ENCODE data around the gene PAFAH1B2. TPM values are rescaled to one million over a fixed set of nuclear protein-coding genes. Genes with fewer than 3 reads are reported as not detected.
"Not testable (repeated sequence)": the region's sequence is repeated elsewhere in the genome, so short reads cannot be mapped to it uniquely, and the experiment has no call there.

The PAFAH1B2 gene
- total and polyA plus RNA-seq, 10 donors: 14.3 to 80.4 (median 63.7) TPM

- WGBS, 5 donors: 86 to 93% (median 92%) methylated on average over 9 of the region's 13 CpGs; no CpG with 5 or more reads in 1 of the 5 donors
- not testable (repeated sequence) for H3K9me3 ChIP-seq; DNase-seq; H3K27me3 ChIP-seq (replicated peaks in 1 of 7); H3K27ac ChIP-seq; H3K4me3 ChIP-seq
- peak; percentile 45 to 76 (median 70) for TF ChIP-seq POLR2AphosphoS5 (IDR thresholded peaks at IDR 0.05)
- intact Hi-C loops (cut with DNase I; ENCODE audit: low total_unique reads): loop anchor here (5.0 kb wide), 1 partner anchor 76 kb away; no protein-coding TSS in a partner anchor
- peaks cover 0 to 23% (median 13%) of the 10 kb centered on the region in 6 donors for H3K4me1 ChIP-seq
- H3K36me3 ChIP-seq: peaks cover 0 to 74% (median 32%) of the 10 kb centered on the region in 6 donors
Observed at GRCh38 chr11:117208710-117209109, 64.6 kb downstream of the PAFAH1B2 start.

GRCh38 chr11:117209351-117210125 is 65.5 kb downstream of the PAFAH1B2 start:
- H3K9me3 ChIP-seq; H3K4me3 ChIP-seq; H3K27ac ChIP-seq; DNase-seq; H3K27me3 ChIP-seq (replicated peaks in 1 of 7): not testable (repeated sequence)
- 90 to 95% (median 92%) methylated on average over 7 to 8 of the region's 8 CpGs for WGBS, 5 donors
- Histone ChIP-seq H3K4me1 (peaks cover 0 to 16% (median 9%) of the 10 kb centered on the region in 6 donors), H3K36me3 (peaks cover 0 to 74% (median 33%) of the 10 kb centered on the region in 6 donors)
- intact Hi-C loops (cut with DNase I; ENCODE audit: low total_unique reads): loop anchor here (5.0 kb wide), 1 partner anchor 77 kb away; no protein-coding TSS in a partner anchor
- TF ChIP-seq POLR2AphosphoS5 (IDR thresholded peaks at IDR 0.05): peak in 2 of 3 donors; percentile 25 to 82

GRCh38 chr11:117210620-117211019 is 66.5 kb downstream of the PAFAH1B2 start:
- Histone ChIP-seq H3K27ac (no peak overlapping the region), H3K27me3 (replicated peaks in 1 of 7) (no peaks in the 10 kb centered on the region), H3K4me1 (peaks cover 0 to 10% (median 0%) of the 10 kb centered on the region in 6 donors), H3K36me3 (peaks cover 0 to 74% (median 29%) of the 10 kb centered on the region in 6 donors), H3K4me3 (no peak overlapping the region), H3K9me3 (no peaks in the 10 kb centered on the region)
- intact Hi-C loops (cut with DNase I; ENCODE audit: low total_unique reads): no loop called here
- TF ChIP-seq POLR2A (IDR thresholded peaks at IDR 0.05): no peak
- TF ChIP-seq POLR2AphosphoS5 (IDR thresholded peaks at IDR 0.05): peak in 1 of 3 donors; percentile 67
- no peak for DNase-seq
- 93 to 98% (median 98%) methylated on average over 3 of the region's 3 CpGs for WGBS, 5 donors

- Histone ChIP-seq H3K4me3 (no peak overlapping the region), H3K27me3 (replicated peaks in 1 of 7) (no peaks in the 10 kb centered on the region), H3K27ac (no peak overlapping the region), H3K9me3 (no peaks in the 10 kb centered on the region), H3K36me3 (peaks cover 0 to 86% (median 48%) of the 10 kb centered on the region in 6 donors), H3K4me1 (peaks cover 0 to 25% (median 0%) of the 10 kb centered on the region in 6 donors)
- no peak for DNase-seq
- WGBS, 5 donors: 96 to 99% (median 97%) methylated on average over 9 to 11 of the region's 11 CpGs
- TF ChIP-seq POLR2AphosphoS5 (IDR thresholded peaks at IDR 0.05) (peak in 1 of 3 donors; percentile 61), POLR2A (IDR thresholded peaks at IDR 0.05) (no peak)
- intact Hi-C loops (cut with DNase I; ENCODE audit: low total_unique reads): no loop called here
Observed at GRCh38 chr11:117212697-117213355, 68.7 kb downstream of the PAFAH1B2 start.

GRCh38 chr11:117214404-117215110 is 70.5 kb downstream of the PAFAH1B2 start:
- H3K27me3 ChIP-seq (replicated peaks in 1 of 7): no peaks in the 10 kb centered on the region
- peaks cover 0 to 100% (median 64%) of the 10 kb centered on the region in 6 donors for H3K36me3 ChIP-seq
- TF ChIP-seq POLR2A (IDR thresholded peaks at IDR 0.05) (no peak), POLR2AphosphoS5 (IDR thresholded peaks at IDR 0.05) (peak in 1 of 3 donors; percentile 69)
- intact Hi-C loops (cut with DNase I; ENCODE audit: low total_unique reads): no loop called here
- peak overlapping the region in 3 of 8 donors; percentile 7 to 55 (median 30) for H3K27ac ChIP-seq
- H3K4me1 ChIP-seq: peaks cover 0 to 39% (median 4%) of the 10 kb centered on the region in 6 donors
- WGBS, 5 donors: 73 to 94% (median 90%) methylated on average over 7 of the region's 7 CpGs
- no peaks in the 10 kb centered on the region for H3K9me3 ChIP-seq
- H3K4me3 ChIP-seq: no peak overlapping the region
- DNase-seq: no peak
